HG03095 (cell line): ENCODE data around the gene UTRN.

Experiments
- ATAC-seq: cut with Tn5 transposase; IDR thresholded peaks from one replicate; pipeline ENCODE4 v1.9.1; 2021; ENCODE audit warnings: moderate library complexity; ENCODE audit not compliant: unreplicated experiment

UTRN gene

DNA sequence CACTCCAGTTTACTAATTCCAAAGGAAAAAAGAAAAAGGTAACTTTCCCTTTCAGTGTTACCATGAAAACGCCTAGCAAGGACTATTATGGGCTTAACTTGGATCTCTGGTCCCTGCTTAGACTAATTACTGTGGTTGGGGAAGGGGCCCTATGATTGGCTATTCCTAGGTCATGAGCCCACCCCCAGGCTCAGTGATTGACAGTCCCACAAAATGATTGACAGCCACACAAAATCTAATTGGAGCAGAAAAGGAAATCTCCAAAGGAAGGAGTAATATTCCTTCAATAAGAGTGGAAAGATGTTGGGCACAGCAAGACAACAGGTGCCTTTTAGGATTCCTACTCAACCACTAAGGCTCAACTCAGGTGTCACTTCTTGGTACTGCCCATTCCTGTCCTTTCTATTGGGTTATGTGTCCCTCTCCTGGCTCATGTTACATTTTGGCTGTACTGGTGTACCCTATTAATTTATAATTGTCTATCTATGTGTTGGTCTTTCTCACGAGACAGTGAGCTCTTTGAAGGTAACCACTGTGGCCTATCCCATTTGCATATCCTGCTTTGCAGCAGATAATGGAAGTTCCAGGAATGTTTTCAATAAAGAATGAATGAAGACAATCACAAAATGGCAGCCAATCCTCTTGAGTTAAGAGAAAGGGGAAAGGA, 5.5 kb upstream of the UTRN start:
- no peak for ATAC-seq

DNA sequence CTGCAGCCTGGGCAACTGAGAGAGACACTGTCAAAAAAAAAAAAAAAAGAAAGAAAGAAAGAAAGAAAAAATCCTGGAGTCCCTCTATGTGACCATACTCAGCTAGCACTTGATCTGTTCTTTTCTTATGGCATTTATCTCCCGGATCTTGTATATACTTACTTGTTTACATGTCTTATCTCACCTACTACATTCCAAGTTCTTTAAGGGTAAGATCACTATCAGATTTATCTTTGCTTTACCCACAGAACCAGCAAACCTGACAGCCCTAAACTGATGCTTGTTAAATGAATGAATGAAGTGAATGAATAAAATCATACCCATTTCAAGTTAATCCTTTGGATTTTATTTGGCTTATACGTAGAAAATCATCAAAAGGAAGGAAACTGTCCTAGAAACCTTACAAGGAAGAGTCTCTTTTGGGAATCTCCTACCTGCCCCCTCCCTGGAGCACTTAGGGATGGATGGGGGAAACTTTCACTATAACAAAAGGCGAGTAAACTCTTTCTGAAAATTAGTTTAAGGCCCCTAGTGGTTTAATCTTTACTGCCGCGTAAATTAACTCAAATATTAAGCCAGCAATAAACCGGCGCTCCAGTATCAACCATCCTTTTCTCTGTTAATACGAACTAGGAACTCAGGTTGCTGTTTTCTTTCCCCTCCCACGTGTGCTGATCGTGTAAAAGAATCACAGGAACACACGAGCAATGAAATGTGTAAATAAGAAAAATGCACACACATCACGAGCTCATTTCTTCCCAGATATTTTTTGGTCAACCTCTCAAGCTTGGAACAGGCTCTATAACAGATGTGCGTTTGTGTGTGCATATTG, 1.3 kb upstream of the UTRN start:
- no peak for ATAC-seq

DNA sequence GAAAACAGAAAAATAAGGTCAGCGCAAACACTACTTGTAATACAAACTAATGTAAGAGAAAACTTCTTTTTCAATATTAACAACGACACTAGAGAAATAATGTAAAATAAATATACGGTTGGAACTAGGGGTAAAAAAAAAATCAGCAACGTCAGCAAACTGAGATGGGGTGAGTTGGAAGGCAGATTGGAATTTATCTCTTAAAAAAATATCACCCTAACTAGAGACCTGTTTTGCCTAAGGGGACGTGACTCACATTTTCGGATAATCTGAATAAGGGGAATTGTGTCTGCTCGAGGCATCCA, 705 bp upstream of the UTRN start:
- no peak for ATAC-seq

DNA sequence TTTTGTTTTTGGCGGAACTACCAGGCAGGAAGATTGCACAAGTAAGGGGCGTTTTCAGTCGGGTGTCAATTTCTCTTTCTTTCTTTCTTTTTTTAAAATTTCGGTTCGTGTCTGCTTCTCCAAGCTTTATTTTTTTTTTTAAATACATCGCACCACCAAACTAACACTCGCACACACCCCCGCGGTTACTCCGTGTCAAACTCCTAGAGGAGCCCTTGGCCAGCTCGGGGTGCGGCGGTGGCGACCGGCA, 338 bp downstream of the UTRN start:
- no peak for ATAC-seq

DNA sequence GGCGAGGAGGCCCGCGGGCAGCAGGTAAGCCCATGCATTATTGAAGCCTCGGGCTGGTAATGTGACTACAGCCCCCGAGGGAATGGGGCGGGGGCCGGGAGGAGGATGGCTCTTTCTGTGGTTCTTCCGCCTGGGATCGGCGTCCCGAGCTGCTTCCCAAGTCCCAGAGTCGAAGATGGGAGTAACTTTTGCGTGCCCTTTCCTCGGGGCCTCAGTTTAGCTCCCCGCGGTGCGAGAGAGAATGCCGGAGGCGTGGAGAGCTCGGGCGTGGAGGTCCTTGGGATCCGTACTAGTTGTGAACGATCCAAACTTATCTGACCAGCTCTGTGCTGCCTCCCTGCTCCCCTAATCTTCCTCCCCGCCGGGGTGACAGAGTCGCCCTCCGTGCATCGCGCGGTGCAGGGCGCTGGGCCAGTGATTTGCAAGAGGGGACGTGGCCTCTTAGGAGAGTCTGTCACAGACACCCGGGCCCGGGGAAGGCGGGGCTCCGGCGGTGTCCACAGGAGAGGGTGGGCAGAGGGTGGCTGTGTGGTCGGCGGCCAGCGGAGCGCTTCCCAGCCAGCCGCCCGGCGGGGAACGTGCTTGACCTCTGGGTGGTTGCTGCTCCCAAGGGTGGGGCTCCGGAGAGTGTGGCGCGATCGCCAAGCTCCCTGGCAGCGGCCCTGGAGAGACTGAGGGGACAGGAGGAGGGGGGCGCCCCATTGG, 815 bp downstream of the UTRN start:
- ATAC-seq, result no peak

DNA sequence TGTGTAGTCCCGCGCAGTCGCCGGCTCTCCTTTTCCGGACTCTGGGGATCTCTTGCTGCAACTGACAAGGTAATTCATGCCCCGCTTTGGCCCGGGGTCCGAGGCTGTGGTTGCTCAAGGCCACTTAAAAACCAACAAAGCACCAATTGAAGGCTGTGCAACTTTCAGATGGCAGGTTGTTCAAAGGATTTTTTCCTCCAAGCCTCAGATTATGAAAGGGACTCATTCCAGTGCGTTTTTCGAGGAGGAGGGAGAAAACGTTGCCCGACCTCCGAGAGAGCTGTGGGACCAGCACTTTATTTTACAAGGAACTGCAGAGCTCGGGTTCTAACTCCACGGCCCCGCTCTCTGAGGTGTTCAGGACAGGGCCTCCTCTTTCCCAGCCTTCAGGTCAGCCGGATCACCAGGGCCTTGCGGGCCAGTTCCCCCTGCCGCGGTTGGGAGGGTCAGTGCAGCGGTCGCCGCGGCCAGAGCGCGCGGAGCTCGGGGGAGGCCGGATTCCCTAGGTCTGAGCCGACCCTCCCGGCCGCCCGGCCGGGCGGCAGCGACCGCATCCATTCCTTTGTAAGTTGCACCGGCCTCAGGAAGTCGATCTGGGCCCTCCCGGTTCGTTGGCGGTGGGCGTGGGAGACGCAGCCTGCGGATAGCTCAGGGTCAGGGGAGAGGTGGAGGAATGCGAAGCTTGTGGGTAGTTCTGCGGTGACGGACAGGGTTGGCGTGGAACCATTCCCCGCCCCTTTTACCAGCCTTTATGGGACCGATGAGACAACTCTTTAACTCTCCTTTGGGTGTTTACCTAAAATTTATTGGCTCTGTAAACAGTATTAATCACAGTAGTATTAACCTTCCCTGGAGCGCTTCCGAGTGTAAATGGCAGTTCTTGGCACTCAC, 1.6 kb downstream of the UTRN start:
- ATAC-seq, result no peak

DNA sequence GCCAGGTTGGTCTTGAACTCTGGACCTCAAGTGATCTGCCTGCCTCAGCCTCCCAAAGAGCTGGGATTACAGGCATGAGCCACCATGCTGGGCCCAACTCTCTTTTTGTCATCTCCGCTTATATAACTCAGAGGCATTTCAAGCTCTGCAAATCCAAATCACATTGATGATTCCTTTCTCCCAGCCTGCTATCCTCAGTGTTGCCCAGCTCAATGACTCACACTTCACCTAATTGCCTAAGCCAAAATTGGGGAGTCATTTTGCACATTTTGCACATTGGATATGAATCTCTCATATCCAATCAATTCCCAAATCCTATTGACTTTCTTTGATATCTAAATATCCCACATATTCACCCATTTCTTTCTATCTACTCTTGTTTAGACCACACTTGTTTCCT, 3.9 kb downstream of the UTRN start:
- ATAC-seq, result no peak

DNA sequence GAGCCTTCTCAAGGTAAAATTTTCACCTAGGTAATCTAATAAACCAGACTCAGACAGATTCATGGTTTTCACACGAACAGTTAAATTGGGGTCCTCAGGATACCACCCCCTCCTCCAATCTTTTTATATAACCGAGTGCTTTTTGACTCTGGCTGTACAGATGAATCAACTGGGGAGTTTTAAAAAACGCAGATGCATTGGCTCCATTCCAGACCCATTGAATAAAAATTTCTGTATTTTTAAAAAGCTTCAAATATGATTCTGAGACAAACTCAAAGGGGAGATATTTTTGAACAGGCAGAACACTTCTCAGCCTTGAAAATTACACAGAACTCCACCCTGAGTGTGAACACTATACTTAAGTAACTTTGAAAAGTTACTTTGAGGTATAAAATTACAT, 7.2 kb downstream of the UTRN start:
- ATAC-seq, result no peak

DNA sequence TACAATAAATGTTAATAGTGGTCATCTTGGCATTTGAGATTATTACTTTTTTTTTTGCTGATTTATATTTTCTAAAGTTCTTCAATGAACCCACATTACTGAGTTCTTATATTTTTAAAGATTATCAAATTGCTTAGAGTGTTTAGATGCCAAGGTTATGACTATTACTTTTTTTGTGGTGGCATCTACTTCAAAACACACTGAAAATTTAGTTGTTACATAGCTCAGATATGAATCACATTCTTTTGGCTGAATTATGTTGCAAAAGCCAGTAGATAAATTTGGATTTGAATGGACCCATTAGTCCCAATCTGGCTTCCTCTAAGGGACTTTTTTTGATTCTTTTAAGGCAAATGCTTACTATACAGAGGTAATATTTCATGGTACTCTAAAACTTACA, 8.9 kb downstream of the UTRN start:
- ATAC-seq, result no peak

DNA sequence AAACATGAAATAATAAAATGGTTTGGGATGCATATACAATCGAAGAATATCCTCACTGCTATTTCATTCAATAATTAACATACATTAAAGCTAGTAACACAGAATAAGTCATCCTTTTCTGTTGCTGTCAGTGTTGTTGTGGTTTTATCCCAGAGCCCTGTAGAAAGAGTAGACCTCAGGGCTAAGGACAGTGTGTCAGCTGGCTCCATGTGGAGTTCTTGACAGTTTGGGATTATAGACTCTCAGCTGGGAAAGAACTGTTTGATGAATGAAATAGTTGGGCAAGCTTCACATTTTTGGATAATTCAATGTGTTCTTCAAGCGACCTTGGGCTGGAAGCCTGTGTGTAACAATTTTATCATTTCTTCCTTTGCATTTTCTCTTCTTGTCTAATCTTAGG, 10.1 kb downstream of the UTRN start:
- ATAC-seq, result no peak

DNA sequence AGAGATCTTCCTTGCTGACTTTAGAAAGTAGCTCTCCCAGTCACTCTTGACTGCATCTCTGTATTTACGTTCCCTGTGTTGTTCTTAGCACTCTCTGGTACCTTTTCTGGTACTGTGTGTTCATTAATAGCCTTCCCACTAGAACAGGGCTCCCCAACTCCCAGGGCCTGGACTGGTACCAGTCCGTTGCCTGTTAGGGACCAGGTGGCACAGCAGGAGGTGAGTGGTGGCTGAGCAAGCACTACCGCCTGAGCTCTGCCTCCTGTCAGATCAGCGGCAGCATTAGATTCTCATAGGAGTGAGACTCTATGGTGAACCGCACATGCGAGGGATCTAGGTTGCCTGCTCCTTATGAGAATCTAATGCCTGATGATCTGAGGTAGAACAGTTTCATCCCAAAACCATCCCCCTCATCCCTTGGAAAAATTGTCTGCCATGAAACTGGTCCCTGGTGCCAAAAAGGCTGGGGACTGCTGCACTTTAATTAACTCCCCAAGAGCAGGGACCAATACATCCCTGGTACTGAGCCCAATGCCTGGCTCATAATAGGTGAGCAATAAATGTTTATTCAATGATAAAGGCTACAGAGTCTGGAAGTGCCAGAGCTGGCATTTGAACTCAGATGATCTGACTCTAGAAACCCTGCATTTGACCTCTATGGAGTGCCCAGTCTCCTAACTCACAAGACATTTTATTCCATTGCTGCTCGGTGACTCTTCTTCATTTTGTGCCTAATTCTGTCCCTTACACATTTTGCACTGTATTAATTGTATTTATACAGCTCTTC, 11.0 kb downstream of the UTRN start:
- ATAC-seq, result no peak

DNA sequence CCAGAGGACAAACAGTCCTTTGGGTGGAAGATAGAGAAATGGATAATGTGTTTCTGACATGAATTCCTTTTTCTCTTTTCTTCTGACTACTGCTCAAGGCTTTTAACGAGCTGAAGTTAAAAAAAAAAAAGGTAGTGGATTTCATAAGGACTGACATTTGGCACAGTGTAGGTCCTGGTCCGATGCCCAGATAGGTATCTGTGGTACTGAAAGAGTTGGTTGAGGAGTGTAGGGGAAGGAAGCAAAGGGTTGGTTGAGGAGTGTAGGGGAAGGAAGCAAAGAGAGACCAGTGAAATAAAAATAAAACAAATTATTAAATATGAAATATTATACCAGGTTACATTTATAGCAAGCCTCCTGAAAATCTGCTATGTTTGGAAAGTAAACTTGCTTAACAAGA, 11.8 kb downstream of the UTRN start:
- no peak for ATAC-seq

DNA sequence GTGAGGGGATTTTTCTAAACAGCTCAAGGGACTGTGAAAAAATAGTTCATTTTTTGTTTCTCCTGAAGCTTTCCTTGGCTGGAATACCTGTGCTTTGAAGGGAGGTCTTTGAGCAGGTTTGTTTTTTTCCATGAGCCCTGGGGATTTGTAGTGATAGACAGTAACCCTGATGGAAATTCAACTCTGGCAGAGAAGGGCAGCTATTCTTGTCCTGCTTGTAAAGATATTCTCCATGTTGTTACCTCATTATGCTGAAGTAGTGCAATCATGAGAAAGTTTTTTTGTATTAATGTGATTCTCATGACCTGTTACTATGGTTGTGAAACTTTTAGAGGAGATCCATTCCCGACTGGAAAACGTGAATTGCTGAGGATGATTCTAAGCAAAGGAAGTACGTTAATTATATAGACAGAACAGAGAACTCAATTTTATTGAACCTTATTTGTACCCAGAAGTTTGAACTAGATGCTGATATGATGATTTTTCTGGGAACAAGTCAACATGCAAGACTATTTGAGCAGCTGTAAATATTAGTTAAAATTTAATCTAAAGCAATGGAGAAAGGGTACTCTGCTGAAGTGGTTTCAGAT, 12.5 kb downstream of the UTRN start:
- no peak for ATAC-seq

DNA sequence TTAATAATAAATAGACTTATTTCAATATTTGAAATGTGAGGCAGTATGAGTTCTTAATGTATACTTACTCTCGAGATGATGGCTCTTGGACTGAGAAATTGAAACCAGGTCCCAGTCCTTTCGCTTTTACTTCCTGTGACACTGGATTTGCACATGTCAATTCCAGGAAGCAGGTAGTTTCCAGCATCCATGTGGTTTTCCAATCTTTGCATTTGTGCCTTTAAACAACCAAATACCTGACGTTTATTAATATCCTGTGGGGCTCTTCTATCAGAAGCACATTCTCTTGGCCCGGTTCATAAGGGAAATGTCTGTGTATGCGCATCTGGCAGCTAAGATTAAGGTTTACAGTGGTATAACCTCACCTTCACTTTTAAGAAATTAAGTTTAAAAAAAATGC, 13.1 kb downstream of the UTRN start:
- no peak for ATAC-seq

DNA sequence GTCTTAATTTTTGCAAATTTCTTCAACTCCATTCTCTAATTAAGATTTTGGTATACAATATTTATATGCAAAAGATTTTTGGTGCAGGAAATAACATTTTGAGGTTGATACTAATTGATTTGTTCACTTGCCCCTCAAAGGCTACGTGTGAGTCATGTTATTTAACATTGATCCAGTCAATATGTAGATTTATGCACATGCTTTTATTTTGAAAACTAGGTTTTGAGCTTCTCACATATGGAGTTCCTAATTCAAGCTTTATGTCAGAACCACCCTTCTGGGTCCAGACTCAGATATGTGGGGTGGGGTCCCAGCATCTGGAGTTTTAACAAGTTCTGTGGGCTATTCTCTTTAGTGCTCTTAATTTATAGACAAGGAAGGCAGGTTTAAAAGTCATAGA, 13.8 kb downstream of the UTRN start:
- ATAC-seq, result no peak

DNA sequence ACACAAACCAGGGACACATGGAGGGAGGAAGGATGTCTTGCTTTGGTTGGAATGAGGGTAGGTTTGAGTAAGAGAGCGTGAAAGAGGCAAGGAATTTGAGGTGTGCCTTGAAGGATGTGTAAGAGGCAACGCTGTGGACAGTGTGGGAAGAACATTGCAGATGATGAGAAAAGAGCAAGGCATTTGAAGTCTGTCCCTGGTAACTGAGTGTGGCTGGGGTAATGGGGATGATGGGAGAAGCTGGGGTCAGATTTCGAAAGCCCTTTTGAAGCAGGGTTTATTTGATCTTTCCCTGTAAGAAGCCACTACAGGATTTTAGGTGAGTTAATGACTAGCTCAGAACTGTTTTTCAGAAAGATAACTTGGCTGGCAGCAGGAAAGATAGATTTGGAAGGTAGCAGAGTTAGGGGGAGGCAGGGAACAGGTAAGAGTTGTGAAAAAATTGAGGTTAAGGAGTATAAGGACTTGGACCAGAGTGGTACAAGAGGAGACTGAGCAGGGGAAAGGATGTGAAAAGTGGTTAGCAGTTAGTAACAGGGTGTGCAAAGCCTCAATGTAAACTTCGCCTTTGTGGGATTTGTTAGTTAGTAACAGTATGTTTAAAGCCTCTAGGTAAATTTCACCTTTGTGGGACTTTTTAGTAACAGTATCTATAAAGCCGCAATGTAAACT, 17.7 kb downstream of the UTRN start:
- no peak for ATAC-seq

DNA sequence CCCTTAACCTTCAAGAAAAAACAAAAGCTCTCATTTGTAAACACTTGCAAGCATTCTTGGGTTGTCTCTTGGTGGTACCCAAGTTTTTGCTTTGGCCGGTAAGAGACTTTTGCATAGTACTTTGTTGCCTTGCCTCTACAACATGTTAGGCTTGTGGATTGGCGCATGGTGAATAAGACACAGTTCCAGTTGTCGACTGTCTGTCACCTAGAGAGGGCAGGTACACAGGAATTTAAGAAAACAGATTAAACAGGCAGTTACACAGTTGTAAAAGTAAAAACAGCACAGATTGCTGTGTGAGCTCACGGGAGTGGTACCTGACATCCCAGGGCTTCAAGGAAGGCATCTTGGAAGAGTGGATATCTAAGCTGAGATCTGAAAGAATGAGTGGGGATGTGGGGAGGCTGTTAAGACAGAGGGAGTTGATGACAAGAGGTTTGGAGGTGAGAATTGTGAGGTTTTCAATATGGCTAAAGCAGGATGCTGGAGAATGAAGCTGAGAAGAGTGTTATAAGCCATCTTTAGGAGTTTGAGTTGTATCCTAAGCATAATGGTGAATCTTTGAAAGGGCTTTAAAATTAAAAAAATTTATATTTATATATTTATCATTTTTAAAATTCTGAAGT, 19.2 kb downstream of the UTRN start:
- ATAC-seq, result no peak

DNA sequence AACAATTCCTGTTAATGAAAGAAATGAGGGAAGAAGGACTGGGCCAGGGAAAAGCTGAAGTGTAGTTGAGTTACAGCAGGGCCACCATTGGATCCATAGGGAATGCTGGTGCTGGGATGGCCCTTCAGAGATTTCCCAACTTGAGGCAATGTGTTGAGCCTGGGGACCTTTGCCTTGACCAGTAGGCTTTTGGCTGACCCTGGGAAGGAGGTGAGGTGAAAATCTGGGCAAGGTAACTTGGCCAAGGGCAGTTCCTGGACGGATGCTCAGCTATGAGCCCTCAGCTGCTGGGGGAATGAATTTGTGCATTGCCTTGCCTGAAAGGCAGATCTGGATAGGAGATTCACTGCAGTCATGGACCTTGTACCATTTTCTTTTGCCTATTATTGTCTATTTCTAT, 20.4 kb downstream of the UTRN start:
- ATAC-seq, result peak; percentile 27

DNA sequence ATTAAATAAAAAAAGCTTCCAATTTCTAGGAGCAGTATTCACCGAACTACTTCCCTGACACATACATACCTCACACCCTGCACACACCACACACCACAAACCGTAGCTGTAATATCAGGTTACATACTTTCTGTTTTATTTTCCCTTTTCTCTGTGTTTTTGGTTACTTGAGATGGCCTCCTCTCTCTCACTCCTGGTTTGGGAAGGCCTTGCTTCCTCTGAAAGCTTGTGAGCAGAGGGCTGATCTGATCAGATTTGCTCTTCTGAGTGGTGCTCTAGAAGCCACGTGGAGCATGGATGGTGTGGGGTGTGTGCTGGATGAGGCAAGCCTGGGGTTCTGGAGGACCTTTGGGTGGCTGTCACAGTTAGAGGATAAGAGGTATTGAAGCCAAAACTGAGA, 20.9 kb downstream of the UTRN start:
- peak; percentile 93 for ATAC-seq
